Astrocyte (in vitro differentiated cells and primary cell): ENCODE data around the gene FDPS. TPM values are rescaled to one million over a fixed set of nuclear protein-coding genes. Genes with fewer than 3 reads are reported as not detected.

Experiments
- DNase-seq: peaks from one replicate; pipeline ENCODE4 v3.0.0-alpha.2; 2010; ENCODE audit warnings: low read depth
- FAIRE-seq: peaks from 2 replicates; lab custom pipeline; 2011; peaks lifted over from hg19 to GRCh38; lab: Jason Lieb, UNC
- H2AFZ ChIP-seq: 2 replicates; pipeline ENCODE4 v1.6.0; 2012; ENCODE audit warnings: low read depth, low read length, inconsistent platforms
- H3K27ac ChIP-seq: 2 replicates; pipeline ENCODE4 v1.5.1; 2011; ENCODE audit warnings: low read depth, low read length, inconsistent platforms
- H3K27me3 ChIP-seq: 2 replicates; pipeline ENCODE4 v1.6.0; 2011; ENCODE audit warnings: low read length, inconsistent platforms; ENCODE audit not compliant: insufficient read depth
- H3K36me3 ChIP-seq: 2 replicates; pipeline ENCODE4 v1.5.1; 2011; ENCODE audit warnings: low read length, inconsistent platforms; ENCODE audit not compliant: insufficient read depth
- H3K4me1 ChIP-seq: 2 replicates; pipeline ENCODE4 v1.5.1; 2011; ENCODE audit warnings: low read length, inconsistent platforms; ENCODE audit not compliant: insufficient read depth
- H3K4me2 ChIP-seq: 2 replicates; pipeline ENCODE4 v1.6.0; 2012; ENCODE audit warnings: low read length, inconsistent platforms
- H3K4me3 ChIP-seq: 2 replicates; pipeline ENCODE4 v1.5.1; 2011; ENCODE audit warnings: low read depth, mild to moderate bottlenecking, low read length, inconsistent platforms; ENCODE audit not compliant: insufficient read depth
- H3K79me2 ChIP-seq: 2 replicates; pipeline ENCODE4 v1.6.0; 2012; ENCODE audit warnings: mild to moderate bottlenecking, low read length, inconsistent platforms; ENCODE audit not compliant: insufficient read depth
- H3K9ac ChIP-seq: 2 replicates; pipeline ENCODE4 v1.6.0; 2012; ENCODE audit warnings: mild to moderate bottlenecking, low read length, inconsistent platforms
- H3K9me3 ChIP-seq: 2 replicates; pipeline ENCODE4 v1.5.1; 2012; ENCODE audit warnings: low read depth, mild to moderate bottlenecking, low read length, inconsistent platforms; ENCODE audit not compliant: insufficient read depth
- H4K20me1 ChIP-seq: 2 replicates; pipeline ENCODE4 v1.6.0; 2012; ENCODE audit warnings: low read length, inconsistent platforms; ENCODE audit not compliant: insufficient read depth
- H3K27ac Mint-ChIP-seq: one replicate; pipeline ENCODE4 v1.8.0; 2021; ENCODE audit warnings: mild to moderate bottlenecking, mixed read lengths; ENCODE audit not compliant: unreplicated experiment
- H3K27me3 Mint-ChIP-seq: one replicate; pipeline ENCODE4 v1.8.0; 2021; ENCODE audit warnings: low read depth, mixed read lengths; ENCODE audit not compliant: unreplicated experiment
- H3K36me3 Mint-ChIP-seq: one replicate; pipeline ENCODE4 v1.8.0; 2021; ENCODE audit warnings: low read depth, mixed read lengths; ENCODE audit not compliant: unreplicated experiment
- H3K4me1 Mint-ChIP-seq: one replicate; pipeline ENCODE4 v1.8.0; 2021; ENCODE audit warnings: low read depth, mixed read lengths; ENCODE audit not compliant: unreplicated experiment
- H3K4me3 Mint-ChIP-seq: one replicate; pipeline ENCODE4 v1.8.0; 2021; ENCODE audit warnings: mild to moderate bottlenecking, moderate library complexity, mixed read lengths; ENCODE audit not compliant: unreplicated experiment
- H3K9me3 Mint-ChIP-seq: one replicate; pipeline ENCODE4 v1.8.0; 2021; ENCODE audit warnings: mild to moderate bottlenecking, mixed read lengths; ENCODE audit not compliant: unreplicated experiment
- EZH2 ChIP-seq: IDR thresholded peaks from 2 replicates; pipeline ENCODE4 v1.6.1; 2012; ENCODE audit warnings: mild to moderate bottlenecking, low read length, inconsistent platforms; ENCODE audit not compliant: insufficient read depth
- total RNA-seq: library from RNA; stranded (reverse); gene quantifications from 2 replicates; pipeline ENCODE4 v1.2.1, GENCODE V29; 2021
- TF ChIP-seq, protein P1 (sequence below): IDR thresholded peaks from 2 replicates; pipeline ENCODE4 v1.5.1; 2011; ENCODE audit warnings: low read depth, mild to moderate bottlenecking, inconsistent platforms, low read length, moderate library complexity; ENCODE audit not compliant: insufficient read depth

Gene FDPS
- total RNA-seq, 1 donor from 2014 or later, result 217 TPM

DNA sequence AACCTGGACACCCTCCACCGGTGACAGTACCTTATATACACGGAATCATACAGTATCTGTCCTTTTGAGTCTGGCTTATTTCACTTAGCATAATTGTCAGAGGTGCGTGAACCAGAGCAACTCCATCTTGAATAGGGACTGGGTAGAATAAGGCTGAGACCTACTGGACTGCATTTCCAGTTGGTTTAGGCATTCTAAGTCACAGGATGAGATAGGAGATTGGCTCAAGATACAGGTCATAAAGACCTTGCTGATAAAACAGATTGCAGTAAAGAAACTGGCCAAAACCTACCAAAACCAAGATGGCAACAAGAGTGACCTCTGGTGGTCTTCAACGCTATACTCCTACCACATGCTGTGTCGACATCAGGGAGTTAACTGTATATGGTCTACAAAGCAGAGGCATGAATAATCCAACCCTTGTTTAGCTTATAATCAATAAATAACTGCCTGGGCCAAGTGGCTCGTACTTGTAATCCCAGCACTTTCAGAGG lies 1.4 kb upstream of the FDPS start:
- Mint-ChIP-seq H3K4me3 (peak overlapping the region; percentile 34), H3K27me3 (no peaks in the 10 kb centered on the region), H3K9me3 (peaks cover 5% of the 10 kb centered on the region), H3K27ac (peak overlapping the region; percentile 53), H3K4me1 (peaks cover 15% of the 10 kb centered on the region), H3K36me3 (no peaks in the 10 kb centered on the region)
- no peak for DNase-seq
- Histone ChIP-seq H3K79me2 (peaks cover 33% of the 10 kb centered on the region), H4K20me1 (peaks cover 9% of the 10 kb centered on the region), H3K4me1 (peaks cover 8% of the 10 kb centered on the region), H3K27ac (no peak overlapping the region), H3K9me3 (no peaks in the 10 kb centered on the region), H3K4me3 (no peak overlapping the region), H3K4me2 (no peak overlapping the region), H2AFZ (no peak overlapping the region), H3K9ac (no peak overlapping the region), H3K27me3 (no peaks in the 10 kb centered on the region), H3K36me3 (no peaks in the 10 kb centered on the region)
- no peak for FAIRE-seq
- TF ChIP-seq EZH2, result no peak
- TF ChIP-seq, protein P1, sequence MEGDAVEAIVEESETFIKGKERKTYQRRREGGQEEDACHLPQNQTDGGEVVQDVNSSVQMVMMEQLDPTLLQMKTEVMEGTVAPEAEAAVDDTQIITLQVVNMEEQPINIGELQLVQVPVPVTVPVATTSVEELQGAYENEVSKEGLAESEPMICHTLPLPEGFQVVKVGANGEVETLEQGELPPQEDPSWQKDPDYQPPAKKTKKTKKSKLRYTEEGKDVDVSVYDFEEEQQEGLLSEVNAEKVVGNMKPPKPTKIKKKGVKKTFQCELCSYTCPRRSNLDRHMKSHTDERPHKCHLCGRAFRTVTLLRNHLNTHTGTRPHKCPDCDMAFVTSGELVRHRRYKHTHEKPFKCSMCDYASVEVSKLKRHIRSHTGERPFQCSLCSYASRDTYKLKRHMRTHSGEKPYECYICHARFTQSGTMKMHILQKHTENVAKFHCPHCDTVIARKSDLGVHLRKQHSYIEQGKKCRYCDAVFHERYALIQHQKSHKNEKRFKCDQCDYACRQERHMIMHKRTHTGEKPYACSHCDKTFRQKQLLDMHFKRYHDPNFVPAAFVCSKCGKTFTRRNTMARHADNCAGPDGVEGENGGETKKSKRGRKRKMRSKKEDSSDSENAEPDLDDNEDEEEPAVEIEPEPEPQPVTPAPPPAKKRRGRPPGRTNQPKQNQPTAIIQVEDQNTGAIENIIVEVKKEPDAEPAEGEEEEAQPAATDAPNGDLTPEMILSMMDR, result peak; percentile 34

DNA sequence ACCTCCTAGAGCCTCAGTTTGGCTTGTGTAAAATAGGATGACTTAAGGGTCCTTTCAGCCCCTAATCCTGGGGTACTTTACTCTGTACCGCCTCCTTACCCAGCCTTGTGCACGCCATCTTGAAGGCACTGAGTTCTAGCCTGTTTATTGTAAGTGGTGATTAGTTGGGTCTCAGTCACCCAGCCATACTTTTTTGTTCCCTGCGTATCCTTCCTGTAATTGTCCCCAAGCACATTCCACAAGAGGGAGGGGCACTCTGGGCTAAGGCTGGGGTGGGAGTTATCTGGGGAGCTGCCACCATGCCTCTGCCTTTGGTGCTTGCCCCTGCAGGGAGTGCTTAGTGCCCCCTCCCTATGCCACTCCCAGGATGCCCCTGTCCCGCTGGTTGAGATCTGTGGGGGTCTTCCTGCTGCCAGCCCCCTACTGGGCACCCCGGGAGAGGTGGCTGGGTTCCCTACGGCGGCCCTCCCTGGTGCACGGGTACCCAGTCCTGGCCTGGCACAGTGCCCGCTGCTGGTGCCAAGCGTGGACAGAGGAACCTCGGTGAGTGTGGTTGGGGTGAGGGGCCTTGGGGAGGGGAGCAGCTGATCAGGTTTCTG lies 856 bp downstream of the FDPS start:
- Histone ChIP-seq H3K36me3 (peaks cover 7% of the 10 kb centered on the region), H3K4me2 (peak overlapping the region; percentile 93), H3K79me2 (peaks cover 44% of the 10 kb centered on the region), H4K20me1 (peaks cover 20% of the 10 kb centered on the region), H3K9me3 (no peaks in the 10 kb centered on the region), H3K27me3 (no peaks in the 10 kb centered on the region), H3K4me1 (peaks cover 8% of the 10 kb centered on the region), H3K9ac (peak overlapping the region; percentile 97), H2AFZ (peak overlapping the region; percentile 72), H3K4me3 (peak overlapping the region; percentile 94), H3K27ac (peak overlapping the region; percentile 81)
- TF ChIP-seq, protein P1, result no peak
- TF ChIP-seq EZH2, result no peak
- H3K4me3 Mint-ChIP-seq, result peak overlapping the region; percentile 98
- H3K27ac Mint-ChIP-seq, result peak overlapping the region; percentile 98
- FAIRE-seq (no peak), DNase-seq (no peak)
- H3K9me3 Mint-ChIP-seq, result peaks cover 2% of the 10 kb centered on the region
- H3K36me3 Mint-ChIP-seq, result no peaks in the 10 kb centered on the region
- H3K4me1 Mint-ChIP-seq, result peaks cover 15% of the 10 kb centered on the region
- H3K27me3 Mint-ChIP-seq, result no peaks in the 10 kb centered on the region

DNA sequence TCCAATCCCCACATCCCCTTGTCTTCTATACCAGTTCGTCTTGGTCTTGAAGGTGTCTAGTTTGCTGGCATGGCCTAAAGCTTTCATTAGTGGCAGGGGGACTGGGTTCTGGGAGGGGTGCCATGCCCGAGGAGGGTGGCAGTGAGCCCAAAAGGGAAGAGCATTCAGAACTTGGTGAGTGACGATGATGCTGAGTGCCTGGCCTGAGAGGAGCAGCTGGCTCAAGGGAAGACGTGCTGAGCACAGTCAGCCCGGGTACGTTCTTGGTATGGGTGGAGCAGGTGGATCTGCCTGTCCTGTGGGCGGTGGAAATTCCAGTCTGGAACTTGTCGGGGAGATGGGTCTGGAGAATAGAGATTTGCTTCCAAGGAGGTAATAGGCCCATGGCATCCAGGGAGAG lies 4.6 kb downstream of the FDPS start:
- FAIRE-seq (no peak), DNase-seq (no peak)
- Histone ChIP-seq H3K4me2 (no peak overlapping the region), H3K4me3 (no peak overlapping the region), H3K4me1 (peaks cover 8% of the 10 kb centered on the region), H3K36me3 (peaks cover 19% of the 10 kb centered on the region), H2AFZ (no peak overlapping the region), H3K79me2 (peaks cover 44% of the 10 kb centered on the region), H4K20me1 (peaks cover 28% of the 10 kb centered on the region), H3K27ac (no peak overlapping the region), H3K9me3 (no peaks in the 10 kb centered on the region), H3K9ac (no peak overlapping the region), H3K27me3 (no peaks in the 10 kb centered on the region)
- peaks cover 8% of the 10 kb centered on the region for H3K4me1 Mint-ChIP-seq
- peaks cover 4% of the 10 kb centered on the region for H3K36me3 Mint-ChIP-seq
- no peaks in the 10 kb centered on the region for H3K27me3 Mint-ChIP-seq
- no peak overlapping the region for H3K27ac Mint-ChIP-seq
- peaks cover 1% of the 10 kb centered on the region for H3K9me3 Mint-ChIP-seq
- TF ChIP-seq, protein P1, result no peak
- TF ChIP-seq EZH2, result no peak
- peak overlapping the region; percentile 23 for H3K4me3 Mint-ChIP-seq
